ENCODE data around the gene ATXN10.
"Not testable (repeated sequence)": the region's sequence is repeated elsewhere in the genome, so short reads cannot be mapped to it uniquely, and the experiment has no call there.

ATXN10 gene

DNA sequence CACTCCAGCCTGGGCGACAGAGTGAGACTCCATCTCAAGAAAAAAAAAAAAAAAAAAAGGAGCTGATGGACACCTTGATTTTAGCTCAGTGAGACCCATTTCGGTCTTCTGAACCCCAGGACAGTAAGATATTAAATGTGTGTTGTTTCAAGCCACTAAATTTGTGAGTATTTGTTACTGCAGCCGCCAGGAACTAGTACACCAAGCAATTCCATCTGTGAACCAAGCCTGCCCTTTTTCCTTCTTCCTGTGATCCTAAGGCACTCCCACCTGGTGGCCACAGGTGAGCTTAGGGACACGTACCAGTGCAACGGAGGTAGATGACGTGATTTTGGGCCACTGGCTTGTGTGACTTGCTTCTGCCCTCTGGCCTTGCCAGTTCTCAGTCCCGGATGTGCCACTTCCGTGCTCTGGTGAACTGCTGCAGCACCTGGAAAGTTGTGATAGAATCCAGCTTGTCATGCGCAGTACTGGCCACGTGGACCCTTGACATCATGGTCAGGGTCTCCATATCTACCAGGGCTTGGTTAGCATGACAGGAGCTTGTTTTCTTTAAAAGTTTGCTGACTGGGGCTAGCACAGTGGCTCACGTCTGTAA, 19.6 kb upstream of the ATXN10 start:
- no peak overlapping the region for H3K4me3 ChIP-seq (ENCODE audit: low read length)
- no peak for TF ChIP-seq ZNF274 (IDR thresholded peaks at IDR 0.05; ENCODE audit: low read depth, low read length)

DNA sequence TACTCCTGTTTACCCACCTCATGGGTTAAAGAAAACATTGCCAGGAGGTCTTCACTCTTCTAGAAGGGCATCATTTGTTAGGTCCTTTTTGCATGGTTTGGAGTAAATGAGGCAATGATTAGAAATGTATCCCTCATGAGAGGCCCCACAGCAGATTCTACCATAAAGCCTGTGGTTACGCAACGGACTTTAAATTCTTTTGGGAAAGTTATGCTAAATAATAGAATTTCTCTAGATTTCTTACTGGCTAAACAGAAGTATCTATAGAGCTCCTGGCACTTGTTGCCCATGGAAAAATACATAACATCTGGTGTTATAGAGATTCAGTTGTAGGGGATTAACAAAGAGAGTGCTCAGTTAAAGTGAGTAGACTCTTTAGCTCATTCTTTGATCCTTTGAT, 15.1 kb upstream of the ATXN10 start:
- TF ChIP-seq ZNF274 (IDR thresholded peaks at IDR 0.05; ENCODE audit: low read depth, low read length), result no peak
- no peak overlapping the region for H3K4me3 ChIP-seq (ENCODE audit: low read length)

DNA sequence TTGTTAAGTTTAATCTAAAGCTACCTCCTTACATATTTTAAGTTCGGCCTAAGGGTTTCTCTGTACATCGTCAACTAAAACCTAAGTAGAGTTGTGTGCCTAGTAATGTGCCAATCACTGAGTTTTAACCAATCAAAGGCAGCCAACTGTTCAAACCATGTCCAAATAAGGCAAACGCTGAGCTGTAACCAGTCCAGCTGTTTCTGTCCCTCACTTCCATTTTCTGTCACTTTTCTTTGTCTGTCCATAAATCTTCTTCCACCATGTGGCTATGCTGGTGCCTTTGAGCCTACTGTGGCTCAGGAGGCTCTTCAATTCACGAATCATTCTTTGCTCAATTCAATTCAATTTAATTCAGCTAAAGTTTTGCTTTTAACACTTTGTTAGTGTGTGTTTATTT, 13.9 kb upstream of the ATXN10 start:
- no peak for TF ChIP-seq ZNF274 (IDR thresholded peaks at IDR 0.05; ENCODE audit: low read depth, low read length)
- no peak overlapping the region for H3K4me3 ChIP-seq (ENCODE audit: low read length)

DNA sequence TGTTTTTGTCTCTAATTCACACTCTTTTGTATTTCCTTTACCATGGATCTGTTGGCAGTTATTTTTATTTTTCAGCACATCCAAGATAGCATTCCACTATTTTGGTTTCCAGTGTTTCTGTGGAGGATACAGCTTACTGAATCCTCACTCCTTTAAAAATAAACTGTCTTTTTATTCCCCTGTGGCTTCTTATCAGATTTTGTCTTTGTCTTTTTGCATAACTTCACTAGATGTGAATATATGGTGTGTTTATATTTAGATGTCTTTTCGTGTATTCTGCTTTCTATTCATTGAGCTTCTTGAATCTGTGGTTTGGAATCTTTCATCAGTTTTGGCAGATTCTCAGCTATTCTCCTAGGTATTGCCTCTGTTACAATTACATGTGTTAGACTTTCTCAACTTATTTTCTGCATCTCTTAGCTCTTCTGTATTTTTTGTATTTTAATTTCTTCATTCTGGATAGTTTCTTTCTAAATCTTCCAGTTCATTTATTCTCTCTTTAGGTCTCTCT, 7.4 kb upstream of the ATXN10 start:
- no peak for TF ChIP-seq ZNF274 (IDR thresholded peaks at IDR 0.05; ENCODE audit: low read depth, low read length)

DNA sequence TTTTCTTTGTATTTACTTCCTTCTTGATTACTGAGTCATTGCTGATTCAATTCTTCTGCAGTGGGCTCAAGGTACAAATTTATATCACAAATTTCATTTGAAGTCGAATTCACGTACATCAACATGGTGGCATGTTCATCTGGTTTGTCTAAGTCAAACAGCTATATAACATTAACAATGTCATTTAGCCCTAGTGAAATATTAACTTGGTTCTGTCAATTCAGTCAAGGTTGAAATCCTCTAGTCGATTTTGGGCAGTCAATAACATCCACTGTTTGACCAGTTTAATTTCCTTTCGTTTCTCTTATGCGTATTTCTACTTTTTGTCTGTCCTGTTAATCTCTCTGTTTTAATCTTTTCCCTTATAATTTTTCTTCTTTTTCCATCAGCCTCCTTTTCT, 4.1 kb upstream of the ATXN10 start:
- no peak overlapping the region for H3K4me3 ChIP-seq (ENCODE audit: low read length)
- TF ChIP-seq ZNF274 (IDR thresholded peaks at IDR 0.05; ENCODE audit: low read depth, low read length), result no peak

More for the DNA sequence above, 7.4 kb upstream of the ATXN10 start:
- H3K4me3 ChIP-seq (ENCODE audit: low read length), result no peak overlapping the region

DNA sequence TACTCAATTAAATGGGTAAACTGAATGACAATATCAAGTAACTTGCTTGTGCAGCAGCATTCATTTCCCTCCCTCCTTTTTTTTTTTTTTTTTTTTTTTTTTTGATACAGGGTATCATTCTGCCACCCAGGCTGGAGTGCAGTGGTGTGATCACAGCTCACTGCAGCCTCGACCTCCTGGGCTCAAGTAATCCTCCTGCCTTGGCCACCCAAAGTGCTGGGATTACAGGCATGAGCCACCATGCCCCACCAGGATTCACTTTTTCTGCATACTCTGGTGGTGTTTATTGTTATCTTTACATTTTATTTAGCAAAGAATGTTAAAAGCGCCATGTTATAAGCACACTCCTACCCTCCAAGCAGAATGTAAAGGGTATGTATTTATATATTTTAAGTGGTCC, 1.3 kb upstream of the ATXN10 start:
- H3K4me3 ChIP-seq (ENCODE audit: low read length), result not testable (repeated sequence)

DNA sequence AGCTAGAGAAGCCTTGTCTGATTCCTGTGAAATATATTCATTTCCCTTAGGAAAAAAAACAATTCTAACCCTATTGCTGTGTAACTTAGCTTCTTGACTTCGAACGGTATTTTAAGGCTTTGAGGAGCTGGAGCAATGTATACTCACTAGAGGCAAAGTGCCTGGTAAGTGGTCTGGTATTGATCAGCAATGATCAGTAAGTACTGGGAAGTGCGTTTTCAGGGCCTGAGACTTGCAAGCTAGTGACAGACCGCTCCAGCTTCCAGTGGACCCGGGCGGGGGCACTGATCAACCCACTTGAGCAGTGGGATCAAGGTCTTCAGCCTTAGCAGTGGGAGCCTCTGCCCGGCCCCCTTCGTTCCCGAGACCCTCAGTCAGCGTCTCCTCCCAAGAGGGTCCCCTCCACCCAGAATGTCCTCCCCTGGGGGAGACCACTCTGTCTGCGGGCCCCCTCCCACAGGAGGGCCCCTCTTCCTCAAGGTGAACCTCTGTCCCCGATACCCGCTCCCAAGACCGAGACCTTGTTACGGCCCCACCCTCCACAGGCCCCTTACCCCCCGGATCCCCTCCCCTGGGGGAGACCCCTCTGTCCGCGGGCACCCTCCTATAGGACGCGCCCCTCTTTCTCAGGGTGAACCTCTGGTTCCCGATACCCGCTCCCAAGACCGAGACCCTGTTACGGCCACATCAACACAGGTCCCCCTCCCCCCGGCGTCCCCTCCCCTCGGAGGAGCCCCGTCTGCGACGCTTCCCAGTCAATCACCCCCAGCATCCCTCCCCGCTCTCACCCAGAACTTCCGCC, 452 bp upstream of the ATXN10 start:
- H3K4me3 ChIP-seq (ENCODE audit: low read length), result peak overlapping the region; percentile 63
- TF ChIP-seq ZNF274 (IDR thresholded peaks at IDR 0.05; ENCODE audit: low read depth, low read length), result no peak

DNA sequence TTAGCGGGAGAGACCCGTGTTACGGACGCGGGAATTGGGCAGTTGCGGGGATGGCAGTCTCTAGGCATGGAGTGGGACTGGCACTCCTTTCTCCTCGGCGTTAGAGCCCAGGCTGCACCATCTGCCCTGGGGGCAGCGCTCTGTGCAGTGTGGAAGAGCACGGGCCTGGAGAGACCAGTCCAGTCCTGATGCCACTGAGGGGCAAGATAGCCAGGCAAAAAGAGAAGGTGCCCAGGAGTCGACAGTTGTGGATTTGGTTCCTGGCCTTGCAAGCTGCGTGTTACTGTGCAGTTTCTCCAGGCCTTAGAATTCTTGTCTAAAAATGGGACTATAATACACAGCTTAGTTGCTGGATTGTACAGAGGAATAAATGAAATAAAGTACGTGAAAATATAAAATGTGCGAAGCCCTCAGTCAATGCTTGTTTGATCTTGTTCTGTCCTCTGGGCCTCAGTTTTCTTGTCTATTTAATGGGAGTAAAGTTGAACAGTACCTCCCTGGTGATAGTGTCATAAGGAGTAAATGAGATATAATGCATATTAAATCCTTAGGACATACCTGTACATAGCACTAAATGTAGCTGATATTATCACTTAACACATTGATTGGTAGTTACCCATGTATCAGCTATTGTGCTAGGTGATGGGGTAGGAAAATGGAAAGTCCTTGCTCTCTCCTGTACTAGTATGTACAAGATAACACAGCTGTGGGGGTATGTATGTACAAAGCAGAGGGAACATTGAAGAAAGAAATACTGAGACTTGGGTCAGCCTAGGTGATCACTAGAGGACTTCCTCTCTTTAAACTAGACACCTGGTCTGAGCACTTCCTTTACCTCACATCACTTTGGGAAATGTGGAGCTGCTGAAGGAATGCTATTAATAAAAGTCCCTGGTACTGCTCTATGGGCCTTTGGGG, 1.2 kb downstream of the ATXN10 start:
- peak overlapping the region; percentile 63 for H3K4me3 ChIP-seq (ENCODE audit: low read length)
- TF ChIP-seq ZNF274 (IDR thresholded peaks at IDR 0.05; ENCODE audit: low read depth, low read length), result no peak

DNA sequence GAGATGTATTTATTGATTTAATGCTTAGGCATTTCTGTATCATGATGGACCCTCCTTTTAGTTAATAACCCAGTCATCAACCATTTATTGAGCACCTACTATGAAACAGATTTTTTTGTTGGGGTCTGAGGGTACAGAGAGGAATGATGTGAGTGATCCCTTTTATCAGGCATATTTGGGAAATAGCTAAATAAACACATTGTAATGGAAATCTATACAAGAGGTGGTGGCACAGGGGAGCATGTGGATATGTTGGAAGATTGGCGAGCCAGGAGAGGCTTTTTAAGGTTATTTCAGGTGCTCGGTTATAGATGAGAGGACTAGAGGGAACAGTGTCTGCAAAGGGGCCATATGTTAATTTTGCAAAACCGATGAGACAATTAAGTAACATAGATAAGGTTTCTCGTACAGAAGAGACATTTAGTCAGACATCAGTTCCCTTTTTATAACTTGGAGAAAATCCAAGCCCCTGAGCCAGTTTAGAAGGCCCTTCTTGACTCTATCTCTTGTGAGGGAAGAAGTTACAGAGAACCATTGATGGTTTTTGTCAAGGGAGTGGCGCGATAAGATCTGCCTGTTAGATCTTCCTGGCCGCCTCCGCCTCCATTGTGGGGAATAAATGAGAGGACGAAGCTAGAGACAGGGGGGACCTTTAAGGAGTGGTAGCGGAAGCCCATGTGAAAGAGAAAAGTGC, 2.0 kb downstream of the ATXN10 start:
- no peak for TF ChIP-seq ZNF274 (IDR thresholded peaks at IDR 0.05; ENCODE audit: low read depth, low read length)
- H3K4me3 ChIP-seq (ENCODE audit: low read length), result peak overlapping the region; percentile 63

DNA sequence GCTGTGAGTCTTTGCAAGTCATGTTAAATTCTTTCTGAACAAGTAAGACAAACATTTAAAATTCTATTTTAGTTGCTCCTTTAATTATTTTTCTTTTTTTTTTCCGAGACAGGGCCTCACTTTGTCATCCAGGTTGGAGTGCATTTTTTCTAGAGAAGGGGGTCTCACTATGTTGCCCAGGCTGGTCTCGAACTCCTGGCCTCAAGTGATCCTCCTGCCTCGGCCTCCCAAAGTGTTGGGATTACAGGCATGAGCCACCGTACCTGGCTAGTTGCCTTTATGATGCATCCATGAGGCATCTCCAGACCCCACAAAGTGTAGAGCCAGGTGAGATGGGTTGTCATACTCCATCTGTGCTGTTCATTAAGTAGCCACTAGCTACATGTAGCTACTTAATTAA, 4.4 kb downstream of the ATXN10 start:
- no peak overlapping the region for H3K4me3 ChIP-seq (ENCODE audit: low read length)
- no peak for TF ChIP-seq ZNF274 (IDR thresholded peaks at IDR 0.05; ENCODE audit: low read depth, low read length)

DNA sequence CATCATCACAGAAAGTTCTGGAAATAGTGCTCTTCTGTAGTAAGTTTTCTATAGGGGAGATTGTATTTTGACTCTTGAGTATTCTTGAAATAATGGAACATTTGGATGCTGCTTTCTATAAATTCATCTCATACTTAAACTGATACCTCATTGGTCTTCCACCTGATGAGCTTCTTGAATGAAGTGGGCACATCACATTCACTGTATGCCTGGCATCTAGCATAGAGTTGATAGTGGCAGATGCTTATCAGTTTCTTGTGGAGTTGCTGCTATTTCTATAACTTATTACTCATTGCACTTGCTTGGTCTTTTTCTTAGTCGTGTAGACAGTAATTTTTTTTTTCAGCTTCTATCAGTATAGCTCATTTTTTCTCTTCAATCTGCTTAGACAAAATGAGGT, 5.4 kb downstream of the ATXN10 start:
- TF ChIP-seq ZNF274 (IDR thresholded peaks at IDR 0.05; ENCODE audit: low read depth, low read length), result no peak
- no peak overlapping the region for H3K4me3 ChIP-seq (ENCODE audit: low read length)

DNA sequence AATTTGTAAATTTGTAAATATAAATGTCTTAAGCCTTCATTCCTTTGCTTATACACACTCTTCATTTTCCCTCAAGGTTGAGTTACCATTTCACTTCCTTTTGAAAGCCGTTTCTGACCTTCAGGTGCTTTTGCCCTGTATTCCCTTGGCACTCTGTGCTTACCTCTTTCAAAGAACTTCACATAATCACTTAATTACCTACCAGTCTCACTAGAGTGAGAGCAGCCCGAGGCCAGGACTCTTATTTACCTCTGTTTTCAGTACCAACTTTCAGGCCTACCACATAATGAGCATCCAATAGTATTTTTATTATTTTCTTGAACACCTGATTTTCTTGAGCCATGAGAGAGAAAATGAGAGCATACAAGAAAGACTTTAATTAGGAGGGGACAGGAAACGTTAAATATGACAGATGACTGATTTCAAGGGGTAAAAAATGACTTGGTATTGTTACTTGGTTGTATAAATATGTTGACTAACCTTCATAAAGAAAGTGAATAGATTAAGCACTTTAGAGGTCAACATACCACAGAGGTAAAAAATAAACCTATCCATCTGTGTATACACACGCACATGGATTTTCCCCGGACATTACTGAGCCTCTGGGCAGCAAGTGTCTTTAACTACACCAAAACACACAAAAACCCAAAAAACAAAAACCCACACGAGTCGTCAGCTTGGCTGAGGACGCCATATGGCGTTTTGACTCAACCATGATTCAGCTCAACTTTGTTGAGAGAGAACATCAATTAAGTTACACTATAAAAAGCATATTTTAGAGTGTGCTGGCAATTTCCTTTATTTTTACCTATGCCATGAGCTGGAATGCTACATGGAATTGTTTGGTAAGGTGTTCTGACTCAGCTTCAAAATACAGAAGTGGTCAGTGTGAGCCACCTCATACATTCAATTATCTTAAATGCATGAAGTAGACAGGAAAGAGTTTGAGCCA, 7.6 kb downstream of the ATXN10 start:
- H3K4me3 ChIP-seq (ENCODE audit: low read length), result no peak overlapping the region
- TF ChIP-seq ZNF274 (IDR thresholded peaks at IDR 0.05; ENCODE audit: low read depth, low read length), result no peak

All from GM08714 (cell line).